CD8-positive, alpha-beta memory T cell (primary cell): ENCODE results near the gene HNRNPL. TPM values are rescaled to one million over a fixed set of nuclear protein-coding genes. Genes with fewer than 3 reads are reported as not detected.

Experiments
- CTCF ChIA-PET: fragments of 350-600 bp; sonication (Branson Sonifier 250); formaldehyde crosslinking; loops from one replicate; lab custom pipeline; 2021; ENCODE audit warnings: antibody characterized with exemption; lab: Charles Lee
- POLR2A ChIA-PET: fragments of 350-600 bp; sonication (Branson Sonifier 250); formaldehyde crosslinking; loops from one replicate; lab custom pipeline; 2021; ENCODE audit warnings: antibody characterized with exemption; lab: Charles Lee
- DNase-seq, 5 donors: peaks; one replicate each; pipeline versions ENCODE4 v3.0.0 to v3.0.0-alpha.2; 2020 to 2022; ENCODE audit warnings: mixed read lengths in 1 of 5
- H3K27ac ChIP-seq: one replicate; pipeline ENCODE4 v1.7.0; 2013; ENCODE audit warnings: low read depth, mild to moderate bottlenecking, low read length, moderate library complexity
- H3K27me3 ChIP-seq: 2 replicates; pipeline ENCODE4 v1.7.0; 2013; ENCODE audit warnings: low read length, mild to moderate bottlenecking; ENCODE audit not compliant: insufficient read depth, poor library complexity, severe bottlenecking
- H3K36me3 ChIP-seq: 2 replicates; pipeline ENCODE4 v1.7.0; 2013; ENCODE audit warnings: mild to moderate bottlenecking, low read length, moderate library complexity; ENCODE audit not compliant: insufficient read depth
- H3K4me1 ChIP-seq: 2 replicates; pipeline ENCODE4 v1.7.0; 2013; ENCODE audit warnings: mild to moderate bottlenecking, low read length, moderate library complexity; ENCODE audit not compliant: insufficient read depth
- H3K4me3 ChIP-seq: 2 replicates; pipeline ENCODE4 v1.7.0; 2013; ENCODE audit warnings: mild to moderate bottlenecking, low read length
- H3K9me3 ChIP-seq: 2 replicates; pipeline ENCODE4 v1.7.0; 2013; ENCODE audit warnings: mild to moderate bottlenecking, low read length
- H3K27ac Mint-ChIP-seq, 8 donors: one replicate each; pipeline ENCODE4 v1.8.0; 2020 to 2021; ENCODE audit warnings: mixed read lengths in 8 of 8, mild to moderate bottlenecking in 6 of 8, inconsistent platforms in 3 of 8, moderate library complexity in 3 of 8
- H3K27me3 Mint-ChIP-seq, 2 donors: one replicate each; pipeline ENCODE4 v1.8.0; 2020 to 2021; ENCODE audit warnings: mixed read lengths in 2 of 2, mild to moderate bottlenecking in 1 of 2, moderate library complexity in 1 of 2
- H3K36me3 Mint-ChIP-seq, 3 donors: one replicate each; pipeline ENCODE4 v1.8.0; 2020 to 2021; ENCODE audit warnings: mixed read lengths in 3 of 3, inconsistent platforms in 1 of 3, mild to moderate bottlenecking in 1 of 3
- H3K4me1 Mint-ChIP-seq, 3 donors: one replicate each; pipeline ENCODE4 v1.8.0; 2020 to 2021; ENCODE audit warnings: mixed read lengths in 3 of 3, inconsistent platforms in 1 of 3, mild to moderate bottlenecking in 1 of 3
- H3K4me3 Mint-ChIP-seq, 7 donors: one replicate each; pipeline ENCODE4 v1.8.0; 2020 to 2021; ENCODE audit warnings: mixed read lengths in 7 of 7, mild to moderate bottlenecking in 6 of 7, moderate library complexity in 4 of 7, inconsistent platforms in 2 of 7
- H3K9me3 Mint-ChIP-seq, 5 donors: one replicate each; pipeline ENCODE4 v1.8.0; 2020 to 2022; ENCODE audit warnings: mixed read lengths in 5 of 5, mild to moderate bottlenecking in 3 of 5, moderate library complexity in 2 of 5, inconsistent platforms in 1 of 5
- polyA plus RNA-seq: library from polyadenylated mRNA; unstranded; fragments of 300-500 nt; fragmentation: Illumina TruSeq; gene quantifications from one replicate; pipeline ENCODE4 v1.2.3, GENCODE V29; 2021
- total RNA-seq, 2 experiments: library from RNA; stranded (reverse); gene quantifications; one replicate each; pipeline ENCODE4 v1.2.3, GENCODE V29; 2021

HNRNPL gene
- 100 to 1,000 TPM; 656 to 679 TPM for total RNA-seq
- polyA plus RNA-seq, result 73.4 TPM

GRCh38 chr19:38849860-38850435 lies at the start of gene HNRNPL:
TSS of gene HNRNPL (minus strand) at chr19:38849986. CDS start at chr19:38849966, 20 bp downstream.
- Mint-ChIP-seq H3K4me1 (peaks cover 57 to 67% (median 64%) of the 10 kb centered on the region in 3 donors), H3K27me3 (peaks cover 0 to 15% of the 10 kb centered on the region in 2 donors), H3K36me3 (peaks cover 8 to 55% (median 19%) of the 10 kb centered on the region in 3 donors), H3K9me3 (no peaks in the 10 kb centered on the region), H3K4me3 (peak within 1 kb of the TSS; percentile 60 to 97 (median 94)), H3K27ac (peak within 1 kb of the TSS; percentile 78 to 100 (median 98))
- peak within 1 kb of the TSS; percentile 97 for H3K27ac ChIP-seq
- ChIA-PET CTCF (interaction anchor here (0.6 to 2.4 kb wide), 10 partner anchors 10 to 102 kb away, joined by 3 to 13 read pairs (median 4); partner anchors contain the start of gene RINL), POLR2A (interaction anchor here (0.6 to 4.8 kb wide), 14 partner anchors 8 to 1751 kb away, joined by 3 to 59 read pairs (median 6); partner anchors contain the start of genes ACTN4, ECH1, FAM98C and MRPS12)
- H3K4me3 ChIP-seq, result peak within 1 kb of the TSS; percentile 94
- DNase-seq, result peak; percentile 98 to 100 (median 100)
- H3K4me1 ChIP-seq, result peaks cover 58% of the 10 kb centered on the region
- H3K9me3 ChIP-seq, result no peaks in the 10 kb centered on the region
- peaks cover 39% of the 10 kb centered on the region for H3K36me3 ChIP-seq
- H3K27me3 ChIP-seq, result no peaks in the 10 kb centered on the region

GRCh38 chr19:38898788-38899446 lies 49.1 kb upstream of the HNRNPL start:
- H3K4me3 ChIP-seq, result peak overlapping the region; percentile 83
- peaks cover 45 to 61% (median 56%) of the 10 kb centered on the region in 3 donors for H3K4me1 Mint-ChIP-seq
- peaks cover 0 to 2% (median 0%) of the 10 kb centered on the region in 5 donors for H3K9me3 Mint-ChIP-seq
- ChIA-PET CTCF (no interaction called here), POLR2A (no interaction called here)
- H3K36me3 Mint-ChIP-seq, result peaks cover 3 to 27% (median 6%) of the 10 kb centered on the region in 3 donors
- H3K36me3 ChIP-seq, result no peaks in the 10 kb centered on the region
- H3K4me3 Mint-ChIP-seq, result peak overlapping the region; percentile 89 to 96 (median 94)
- H3K27me3 ChIP-seq, result no peaks in the 10 kb centered on the region
- DNase-seq, result no peak
- no peaks in the 10 kb centered on the region for H3K9me3 ChIP-seq
- peaks cover 0 to 2% of the 10 kb centered on the region in 2 donors for H3K27me3 Mint-ChIP-seq
- H3K4me1 ChIP-seq, result peaks cover 24% of the 10 kb centered on the region
- H3K27ac ChIP-seq, result peak overlapping the region; percentile 97
- peak overlapping the region; percentile 92 to 100 (median 98) for H3K27ac Mint-ChIP-seq

- DNase-seq, result no peak
- Histone ChIP-seq H3K9me3 (no peaks in the 10 kb centered on the region), H3K4me3 (no peak overlapping the region), H3K36me3 (no peaks in the 10 kb centered on the region), H3K4me1 (peaks cover 15% of the 10 kb centered on the region), H3K27ac (no peak overlapping the region), H3K27me3 (no peaks in the 10 kb centered on the region)
- ChIA-PET POLR2A (no interaction called here), CTCF (no interaction called here)
- no peak overlapping the region for H3K4me3 Mint-ChIP-seq
- H3K36me3 Mint-ChIP-seq, result peaks cover 0 to 35% (median 11%) of the 10 kb centered on the region in 3 donors
- H3K27me3 Mint-ChIP-seq, result peaks cover 0 to 2% of the 10 kb centered on the region in 2 donors
- H3K9me3 Mint-ChIP-seq, result no peaks in the 10 kb centered on the region
- peaks cover 26 to 33% (median 30%) of the 10 kb centered on the region in 3 donors for H3K4me1 Mint-ChIP-seq
- peak overlapping the region in 4 of 8 donors; percentile 3 to 68 (median 44) for H3K27ac Mint-ChIP-seq
Measured at GRCh38 chr19:38894968-38895367, 45.2 kb upstream of the HNRNPL start.

DNA sequence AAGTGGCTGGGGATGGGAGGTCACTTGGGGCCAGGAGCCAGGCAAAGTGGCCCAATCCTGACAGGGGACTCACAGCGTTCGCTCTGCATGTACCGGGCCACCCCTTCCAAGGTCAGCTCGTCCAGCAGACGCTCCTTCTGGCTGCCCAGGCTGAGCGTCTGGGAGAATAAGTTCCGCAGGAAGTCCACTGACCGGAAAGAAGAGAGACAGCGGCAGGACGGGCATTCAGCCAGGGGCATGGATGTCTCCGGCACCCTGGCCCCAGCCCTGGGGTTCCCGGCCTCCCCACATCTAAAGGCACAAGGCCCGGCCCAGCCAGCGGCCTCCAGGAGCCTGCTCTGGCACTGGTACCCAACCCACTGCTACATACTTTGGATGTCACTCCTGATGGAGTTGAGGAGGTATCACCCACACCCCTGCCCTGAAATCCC lies 43.6 kb upstream of the HNRNPL start:
- Histone ChIP-seq H3K9me3 (no peaks in the 10 kb centered on the region), H3K27ac (no peak overlapping the region), H3K36me3 (peaks cover 7% of the 10 kb centered on the region), H3K4me1 (peaks cover 8% of the 10 kb centered on the region), H3K4me3 (no peak overlapping the region), H3K27me3 (no peaks in the 10 kb centered on the region)
- peak overlapping the region in 1 of 8 donors; percentile 76 for H3K27ac Mint-ChIP-seq
- H3K36me3 Mint-ChIP-seq, result peaks cover 0 to 40% (median 13%) of the 10 kb centered on the region in 3 donors
- H3K27me3 Mint-ChIP-seq, result no peaks in the 10 kb centered on the region
- ChIA-PET CTCF (interaction anchor here (1.1 kb wide), 1 partner anchor 491 kb away, joined by 3 read pairs; the partner anchor contains the start of gene FAM98C), POLR2A (no interaction called here)
- H3K4me1 Mint-ChIP-seq, result peaks cover 14 to 19% (median 15%) of the 10 kb centered on the region in 3 donors
- no peak overlapping the region for H3K4me3 Mint-ChIP-seq
- no peak for DNase-seq
- H3K9me3 Mint-ChIP-seq, result no peaks in the 10 kb centered on the region

- Mint-ChIP-seq H3K36me3 (peaks cover 0 to 45% (median 13%) of the 10 kb centered on the region in 3 donors), H3K4me3 (peak overlapping the region in 1 of 7 donors; percentile 35), H3K9me3 (no peaks in the 10 kb centered on the region), H3K27me3 (no peaks in the 10 kb centered on the region), H3K4me1 (peaks cover 10 to 14% (median 10%) of the 10 kb centered on the region in 3 donors), H3K27ac (peak overlapping the region in 3 of 8 donors; percentile 36 to 76 (median 54))
- Histone ChIP-seq H3K4me3 (no peak overlapping the region), H3K36me3 (peaks cover 11% of the 10 kb centered on the region), H3K4me1 (peaks cover 2% of the 10 kb centered on the region), H3K27me3 (no peaks in the 10 kb centered on the region), H3K27ac (no peak overlapping the region), H3K9me3 (no peaks in the 10 kb centered on the region)
- POLR2A ChIA-PET, result no interaction called here
- CTCF ChIA-PET, result interaction anchor here (1.1 kb wide), 1 partner anchor 490 kb away, joined by 3 read pairs; the partner anchor contains the start of gene FAM98C
- no peak for DNase-seq
Measured at GRCh38 chr19:38892841-38893240, 43.1 kb upstream of the HNRNPL start.

DNA sequence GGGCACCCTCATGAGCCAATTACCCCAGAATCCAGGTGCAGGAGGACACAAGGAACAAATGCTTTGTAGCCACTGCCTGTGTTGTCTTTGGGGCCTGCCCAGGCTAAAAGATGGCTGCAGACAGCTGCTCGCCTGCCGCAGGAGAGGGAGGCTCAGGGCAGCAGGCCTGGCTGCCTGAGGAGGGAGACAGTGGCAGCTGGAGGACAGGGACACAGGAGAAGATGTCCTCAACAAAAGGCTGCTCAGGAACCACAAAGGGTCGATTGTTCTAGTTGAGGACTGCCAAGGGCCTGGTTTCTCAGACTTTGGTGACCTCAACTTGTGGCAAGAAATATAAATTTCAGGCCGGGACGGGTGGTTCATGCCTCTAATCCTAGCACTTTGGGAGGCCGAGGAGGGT lies 42.0 kb upstream of the HNRNPL start:
- H3K27ac ChIP-seq, result no peak overlapping the region
- DNase-seq, result no peak
- ChIA-PET CTCF (interaction anchor here (1.4 kb wide), 1 partner anchor 39 kb away, joined by 4 read pairs; the partner anchor contains the start of genes MRPS12 and SARS2), POLR2A (no interaction called here)
- peaks cover 6% of the 10 kb centered on the region for H3K4me1 ChIP-seq
- Mint-ChIP-seq H3K9me3 (no peaks in the 10 kb centered on the region), H3K4me3 (no peak overlapping the region), H3K27ac (no peak overlapping the region), H3K36me3 (peaks cover 0 to 48% (median 11%) of the 10 kb centered on the region in 3 donors), H3K4me1 (peaks cover 0 to 9% (median 6%) of the 10 kb centered on the region in 3 donors), H3K27me3 (no peaks in the 10 kb centered on the region)
- no peak overlapping the region for H3K4me3 ChIP-seq
- H3K9me3 ChIP-seq, result no peaks in the 10 kb centered on the region
- H3K27me3 ChIP-seq, result no peaks in the 10 kb centered on the region
- H3K36me3 ChIP-seq, result peaks cover 11% of the 10 kb centered on the region

- DNase-seq, result no peak
- Histone ChIP-seq H3K27me3 (no peaks in the 10 kb centered on the region), H3K4me1 (peaks cover 6% of the 10 kb centered on the region), H3K9me3 (no peaks in the 10 kb centered on the region), H3K36me3 (peaks cover 11% of the 10 kb centered on the region), H3K4me3 (no peak overlapping the region), H3K27ac (no peak overlapping the region)
- Mint-ChIP-seq H3K36me3 (peaks cover 0 to 50% (median 11%) of the 10 kb centered on the region in 3 donors), H3K27me3 (no peaks in the 10 kb centered on the region), H3K27ac (no peak overlapping the region), H3K4me3 (no peak overlapping the region), H3K4me1 (peaks cover 0 to 9% (median 6%) of the 10 kb centered on the region in 3 donors), H3K9me3 (no peaks in the 10 kb centered on the region)
- POLR2A ChIA-PET, result no interaction called here
- CTCF ChIA-PET, result interaction anchor here (5.4 kb wide), 1 partner anchor 14 kb away, joined by 30 read pairs; the partner anchor contains the start of gene RINL
Measured at GRCh38 chr19:38890686-38891085, 40.9 kb upstream of the HNRNPL start.
